ENCODE results near the gene SRC.

Gene SRC

DNA sequence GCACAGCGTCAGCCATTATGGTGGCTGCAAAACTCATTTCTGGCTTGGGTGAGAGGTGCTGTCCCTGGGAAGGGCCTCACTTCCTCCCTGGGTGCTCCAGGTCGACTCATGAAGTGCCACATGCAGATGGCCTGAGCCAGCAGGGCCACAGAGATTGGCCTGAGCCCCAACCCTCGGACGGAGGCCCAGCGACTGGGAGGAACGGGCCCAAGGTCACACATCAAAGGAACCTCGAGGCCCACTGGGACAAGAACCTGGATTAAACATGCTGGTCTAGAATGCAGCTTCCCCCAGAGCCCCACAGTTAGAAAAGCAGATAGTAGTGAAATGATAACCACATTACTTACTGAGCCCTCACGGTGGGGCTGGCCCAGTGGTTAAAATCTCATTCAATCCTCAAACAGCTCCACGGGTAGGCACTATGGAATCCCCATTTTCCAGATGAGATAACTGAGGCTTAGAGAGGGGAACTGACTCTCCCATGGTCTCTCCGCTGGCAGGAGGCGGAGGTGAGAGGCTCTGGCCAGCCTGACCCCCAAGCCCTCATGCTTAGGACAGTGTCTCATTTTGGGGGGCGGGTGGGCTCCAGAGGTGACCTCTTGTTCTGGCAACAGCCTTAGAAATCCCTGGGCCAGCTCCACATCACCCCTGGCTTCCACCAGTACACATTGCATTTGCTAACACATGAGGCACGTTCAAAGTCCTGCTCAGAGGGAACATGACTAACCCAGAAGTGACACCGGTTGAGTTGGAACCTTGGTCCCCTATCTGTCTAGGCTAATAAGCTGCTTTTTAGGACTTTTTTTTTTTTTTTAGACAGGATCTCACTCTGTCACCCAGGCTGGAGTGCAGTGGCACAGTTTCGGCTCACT is 53.0 kb downstream of the SRC start:
- no peak for DNase-seq

DNA sequence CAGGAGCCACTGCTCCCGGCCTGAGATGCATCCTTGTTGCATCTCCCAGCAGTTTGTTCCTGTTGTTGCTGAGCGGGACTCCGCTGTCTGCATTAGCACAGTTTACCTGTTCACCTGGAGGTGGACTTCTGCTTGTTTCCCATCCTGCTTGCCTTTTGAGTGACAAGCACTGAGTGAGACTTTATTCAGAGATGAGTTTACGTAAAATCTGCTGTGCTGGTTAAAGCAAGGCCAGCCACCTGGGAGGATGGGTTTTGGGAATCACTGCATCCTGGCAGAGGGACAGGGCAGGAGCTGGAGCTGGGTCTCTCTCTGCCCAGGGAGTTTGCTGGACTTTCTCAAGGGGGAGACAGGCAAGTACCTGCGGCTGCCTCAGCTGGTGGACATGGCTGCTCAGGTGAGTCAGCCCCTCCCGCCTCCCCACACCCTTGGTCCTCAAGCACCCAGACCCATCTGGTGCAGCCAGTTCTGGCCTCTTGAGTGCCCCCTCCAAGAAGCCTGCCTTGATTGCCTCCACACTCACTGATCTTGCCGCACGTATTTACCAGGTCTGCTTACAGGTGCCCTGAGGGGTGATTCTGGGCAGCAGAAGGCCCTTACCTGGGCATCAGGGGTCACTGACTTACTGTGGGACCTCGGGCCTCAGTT is 55.5 kb downstream of the SRC start:
- DNase-seq, result no peak

DNA sequence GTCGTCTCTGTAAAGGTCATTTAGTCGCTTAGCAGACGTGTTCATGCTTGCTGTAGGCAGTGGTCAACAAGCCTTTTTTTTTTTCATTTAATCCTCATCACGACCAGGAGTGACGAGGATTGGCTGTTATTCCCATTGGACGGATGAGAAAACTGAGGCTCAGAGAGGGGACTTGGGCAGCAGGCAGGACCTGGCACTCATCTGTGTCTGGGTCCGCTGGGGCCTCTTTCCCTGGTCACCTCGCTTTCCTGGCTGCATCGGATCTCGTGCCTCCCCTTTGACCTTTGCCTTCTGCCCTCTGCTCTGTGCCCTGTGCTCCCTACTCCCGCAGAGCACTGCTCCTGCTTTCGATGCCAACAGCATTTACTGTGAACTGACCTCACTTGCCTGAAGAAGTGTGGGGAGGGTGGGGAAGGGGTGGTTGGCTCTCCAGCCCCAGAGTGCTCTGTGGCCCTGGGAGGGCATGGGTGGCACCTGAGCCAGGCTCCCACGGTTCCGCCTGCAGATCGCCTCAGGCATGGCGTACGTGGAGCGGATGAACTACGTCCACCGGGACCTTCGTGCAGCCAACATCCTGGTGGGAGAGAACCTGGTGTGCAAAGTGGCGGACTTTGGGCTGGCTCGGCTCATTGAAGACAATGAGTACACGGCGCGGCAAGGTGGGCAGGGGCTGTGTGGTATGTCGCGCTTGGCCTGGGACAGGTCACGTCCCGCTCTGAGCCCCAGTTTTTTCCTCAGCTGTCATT is 56.2 kb downstream of the SRC start:
- DNase-seq, result no peak

DNA sequence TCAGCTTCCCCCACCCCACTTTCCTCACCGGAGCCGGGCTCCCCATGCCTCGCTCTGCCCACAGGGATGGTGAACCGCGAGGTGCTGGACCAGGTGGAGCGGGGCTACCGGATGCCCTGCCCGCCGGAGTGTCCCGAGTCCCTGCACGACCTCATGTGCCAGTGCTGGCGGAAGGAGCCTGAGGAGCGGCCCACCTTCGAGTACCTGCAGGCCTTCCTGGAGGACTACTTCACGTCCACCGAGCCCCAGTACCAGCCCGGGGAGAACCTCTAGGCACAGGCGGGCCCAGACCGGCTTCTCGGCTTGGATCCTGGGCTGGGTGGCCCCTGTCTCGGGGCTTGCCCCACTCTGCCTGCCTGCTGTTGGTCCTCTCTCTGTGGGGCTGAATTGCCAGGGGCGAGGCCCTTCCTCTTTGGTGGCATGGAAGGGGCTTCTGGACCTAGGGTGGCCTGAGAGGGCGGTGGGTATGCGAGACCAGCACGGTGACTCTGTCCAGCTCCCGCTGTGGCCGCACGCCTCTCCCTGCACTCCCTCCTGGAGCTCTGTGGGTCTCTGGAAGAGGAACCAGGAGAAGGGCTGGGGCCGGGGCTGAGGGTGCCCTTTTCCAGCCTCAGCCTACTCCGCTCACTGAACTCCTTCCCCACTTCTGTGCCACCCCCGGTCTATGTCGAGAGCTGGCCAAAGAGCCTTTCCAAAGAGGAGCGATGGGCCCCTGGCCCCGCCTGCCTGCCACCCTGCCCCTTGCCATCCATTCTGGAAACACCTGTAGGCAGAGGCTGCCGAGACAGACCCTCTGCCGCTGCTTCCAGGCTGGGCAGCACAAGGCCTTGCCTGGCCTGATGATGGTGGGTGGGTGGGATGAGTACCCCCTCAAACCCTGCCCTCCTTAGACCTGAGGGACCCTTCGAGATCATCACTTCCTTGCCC is 57.4 kb downstream of the SRC start:
- no peak for DNase-seq

DNA sequence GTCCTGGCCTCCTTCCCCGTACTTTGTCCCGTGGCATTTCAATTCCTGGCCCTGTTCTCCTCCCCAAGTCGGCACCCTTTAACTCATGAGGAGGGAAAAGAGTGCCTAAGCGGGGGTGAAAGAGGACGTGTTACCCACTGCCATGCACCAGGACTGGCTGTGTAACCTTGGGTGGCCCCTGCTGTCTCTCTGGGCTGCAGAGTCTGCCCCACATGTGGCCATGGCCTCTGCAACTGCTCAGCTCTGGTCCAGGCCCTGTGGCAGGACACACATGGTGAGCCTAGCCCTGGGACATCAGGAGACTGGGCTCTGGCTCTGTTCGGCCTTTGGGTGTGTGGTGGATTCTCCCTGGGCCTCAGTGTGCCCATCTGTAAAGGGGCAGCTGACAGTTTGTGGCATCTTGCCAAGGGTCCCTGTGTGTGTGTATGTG is 58.5 kb downstream of the SRC start:
- no peak for DNase-seq

DNA sequence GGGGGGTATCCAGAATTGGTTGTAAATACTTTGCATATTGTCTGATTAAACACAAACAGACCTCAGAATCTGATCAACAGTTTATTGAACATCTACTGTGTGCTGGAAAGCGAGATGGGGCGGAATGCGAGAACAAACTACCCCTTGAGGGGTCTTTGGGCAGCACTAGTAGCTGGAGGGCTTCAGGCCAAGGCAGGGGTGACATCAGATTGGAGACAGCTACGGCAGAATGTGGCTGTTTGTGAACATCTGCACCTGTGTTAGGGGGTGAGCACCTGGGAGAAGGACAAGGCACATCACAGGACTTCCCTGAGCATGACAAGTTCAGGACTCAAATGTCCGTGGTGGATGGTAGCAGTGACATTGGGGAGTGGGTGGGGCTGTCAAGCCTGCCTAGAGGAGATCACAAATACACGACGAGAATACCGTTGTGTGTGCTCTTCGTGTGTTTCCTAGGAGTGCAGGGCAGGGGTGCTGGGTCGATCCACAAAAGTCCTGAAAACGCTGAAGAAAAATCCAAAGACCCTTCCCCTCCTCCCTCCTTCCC is 59.5 kb downstream of the SRC start:
- no peak for DNase-seq

DNA sequence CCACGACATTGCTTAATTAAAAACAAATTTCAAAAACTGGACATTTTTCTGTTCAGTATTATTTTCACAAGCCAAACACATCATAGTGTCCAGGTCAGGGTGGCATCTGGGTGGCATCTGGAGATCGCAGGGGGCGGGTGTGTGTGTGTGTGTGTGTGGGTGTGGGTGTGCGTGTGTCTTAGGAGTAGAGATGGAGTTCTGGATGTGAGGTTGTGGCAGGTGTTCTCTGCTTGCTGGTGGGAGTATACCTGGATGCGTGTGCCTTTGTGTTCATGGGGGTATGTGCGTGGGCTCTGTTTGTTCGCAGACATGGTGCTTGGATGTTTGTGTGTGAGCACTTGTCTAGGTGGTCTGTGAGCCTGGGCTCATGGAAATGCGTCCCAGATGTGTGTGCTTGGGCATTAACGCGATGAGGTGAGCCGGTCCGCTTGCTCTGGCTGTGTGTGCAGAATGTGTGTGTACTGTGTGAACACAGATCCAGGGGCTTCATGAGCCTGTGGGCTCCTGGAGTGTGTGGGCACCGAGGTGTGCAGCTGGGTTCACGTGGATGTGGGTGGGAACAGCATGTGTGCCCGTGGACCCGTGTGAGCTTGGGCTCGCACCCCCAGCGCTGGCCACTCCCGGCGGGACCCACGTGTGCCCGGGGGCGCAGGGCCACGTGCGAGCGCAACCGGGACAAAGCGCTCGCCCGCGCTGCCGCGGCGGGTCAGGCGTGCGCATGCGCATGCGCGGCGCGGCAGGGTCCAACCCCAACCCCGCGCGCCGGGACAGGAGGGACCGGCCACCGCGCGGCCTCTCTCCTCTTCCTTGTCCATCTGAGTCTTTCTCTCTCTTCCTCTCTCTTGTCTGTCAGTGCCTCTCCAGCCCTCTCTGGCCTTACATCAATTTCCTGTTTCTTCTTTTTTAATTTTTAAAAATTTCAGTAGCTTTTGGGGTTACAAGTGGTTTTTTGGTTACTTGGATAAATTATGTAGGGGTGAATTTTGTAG is 60.4 kb downstream of the SRC start:
- peak; percentile 62 for DNase-seq

DNA sequence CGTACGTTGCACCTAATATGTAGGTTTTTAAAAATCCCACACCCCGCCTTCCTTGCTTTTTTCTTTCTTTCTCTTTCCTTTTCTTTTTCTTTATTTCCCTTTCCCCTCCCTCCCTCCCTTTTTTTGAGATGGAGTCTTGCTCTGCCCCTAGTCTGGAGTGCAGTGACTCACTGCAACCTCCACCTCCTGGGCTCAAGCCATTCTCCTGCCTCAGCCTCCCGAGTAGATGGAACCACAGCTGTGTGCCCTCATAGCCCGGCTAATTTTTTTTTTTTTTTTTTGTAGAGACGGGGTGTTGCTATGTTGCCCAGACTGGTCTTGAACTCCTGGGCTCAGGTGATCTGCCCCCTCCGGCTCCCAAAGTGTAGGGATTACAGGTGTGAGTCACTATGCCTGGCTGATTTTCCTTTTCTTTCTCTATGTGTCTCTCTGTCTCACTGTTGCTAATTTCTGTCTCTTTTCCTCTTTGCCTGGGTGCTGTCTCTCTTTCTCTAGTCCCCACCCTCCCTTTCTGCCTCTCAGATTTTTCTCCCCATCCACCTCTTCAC is 61.2 kb downstream of the SRC start:
- no peak for DNase-seq

DNA sequence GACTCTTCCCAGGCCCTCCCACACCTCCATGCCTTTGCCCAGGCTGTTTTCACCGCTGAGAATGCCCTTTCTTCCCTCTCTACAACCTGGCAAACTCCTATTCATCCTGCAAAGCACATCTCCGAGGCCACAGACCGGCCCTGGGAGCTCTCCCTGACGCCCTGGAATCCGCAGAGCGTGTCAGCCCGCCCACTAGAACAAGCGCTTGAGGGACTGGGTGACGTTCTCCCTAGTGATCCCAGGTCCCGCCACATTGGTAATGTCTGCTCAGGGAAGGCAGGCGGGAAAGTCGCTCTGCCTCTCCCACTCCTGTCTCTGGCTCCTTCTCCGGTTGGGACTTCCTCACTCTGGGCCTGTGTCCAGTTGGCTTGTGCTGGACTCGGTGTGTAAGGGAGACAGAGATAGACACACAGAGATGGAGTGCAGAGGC is 61.6 kb downstream of the SRC start:
- DNase-seq, result no peak

DNA sequence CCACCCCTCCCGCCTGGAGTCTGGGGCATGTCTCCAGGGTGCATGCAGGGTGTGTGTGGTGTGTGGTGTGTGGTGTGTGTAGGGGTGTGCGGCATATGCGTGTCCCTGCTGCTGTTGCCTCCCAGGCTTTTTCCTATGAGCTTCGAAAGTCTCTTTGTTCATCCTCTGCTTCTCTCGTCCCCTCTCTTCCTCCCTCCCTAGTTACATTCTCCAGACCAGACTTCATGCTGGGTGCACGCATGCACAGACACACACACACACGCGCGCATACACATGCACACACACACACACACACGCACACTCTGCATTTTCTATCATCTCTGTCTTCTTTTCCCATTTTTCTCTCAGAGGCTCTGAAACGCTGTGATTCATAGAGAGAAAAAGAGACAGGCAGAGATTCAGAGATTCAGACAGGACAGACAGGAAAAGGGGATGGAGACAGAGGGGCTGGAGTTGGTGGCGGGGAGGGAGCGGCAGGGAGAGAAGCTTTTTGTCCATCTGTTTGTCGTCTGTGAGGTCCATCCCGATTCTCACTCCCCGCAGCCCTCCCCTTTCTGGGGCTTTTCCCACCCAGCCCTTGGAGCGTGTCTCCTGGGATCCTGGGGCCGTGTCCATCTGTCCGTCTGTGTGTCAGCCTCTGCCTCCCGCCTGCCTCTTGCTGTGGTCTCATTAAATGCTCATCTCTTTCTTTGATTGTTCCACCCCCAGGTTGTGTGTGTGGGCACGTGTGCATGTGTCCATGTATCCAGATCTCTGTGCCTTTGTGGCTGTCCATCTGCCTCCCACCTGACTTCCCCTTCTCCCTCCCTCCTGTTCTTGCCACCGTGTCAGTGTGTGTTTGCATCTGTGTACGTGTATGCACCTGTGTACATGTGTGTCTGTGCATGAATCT is 62.6 kb downstream of the SRC start:
- DNase-seq, result no peak

DNA sequence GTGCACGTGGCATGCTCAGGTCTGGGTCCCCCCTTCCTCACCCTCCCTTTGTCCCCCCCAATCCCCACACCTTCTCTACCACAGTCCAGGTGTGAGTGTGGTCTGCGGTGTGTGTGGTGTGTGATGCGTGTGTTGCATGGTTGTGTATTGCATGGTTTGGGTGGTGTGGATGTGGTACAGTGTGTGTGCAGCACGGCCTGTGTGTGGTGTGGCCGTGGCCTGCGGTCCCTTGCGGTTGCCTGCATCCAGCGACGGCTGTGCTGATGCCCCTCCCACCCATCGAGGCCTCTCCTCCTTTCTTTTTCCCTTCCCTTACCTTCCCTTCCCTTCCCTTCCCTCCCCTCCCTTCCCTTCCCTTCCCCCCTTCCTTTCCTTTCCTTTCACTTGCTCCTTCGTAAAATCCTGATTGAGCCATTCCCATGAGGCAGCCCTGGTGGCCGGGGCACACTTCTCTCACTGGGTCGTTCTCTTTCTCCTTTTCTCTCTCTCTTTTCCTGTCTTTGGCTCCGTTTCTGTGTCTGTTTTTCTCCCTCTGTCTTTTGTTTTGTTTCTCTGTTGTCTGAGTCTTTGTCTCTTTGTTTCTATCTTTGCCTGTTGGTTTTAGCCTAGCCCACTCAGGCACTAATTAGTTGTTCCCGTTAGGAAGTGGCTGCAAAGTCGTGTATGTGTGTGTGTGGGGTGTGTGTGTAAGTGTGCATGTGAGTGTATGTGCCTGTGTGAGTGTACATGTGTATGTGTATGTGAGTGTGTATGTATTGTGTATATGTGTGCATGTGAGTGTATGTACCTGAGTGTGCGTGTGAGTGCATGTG is 65.7 kb downstream of the SRC start:
- peak; percentile 40 for DNase-seq

DNA sequence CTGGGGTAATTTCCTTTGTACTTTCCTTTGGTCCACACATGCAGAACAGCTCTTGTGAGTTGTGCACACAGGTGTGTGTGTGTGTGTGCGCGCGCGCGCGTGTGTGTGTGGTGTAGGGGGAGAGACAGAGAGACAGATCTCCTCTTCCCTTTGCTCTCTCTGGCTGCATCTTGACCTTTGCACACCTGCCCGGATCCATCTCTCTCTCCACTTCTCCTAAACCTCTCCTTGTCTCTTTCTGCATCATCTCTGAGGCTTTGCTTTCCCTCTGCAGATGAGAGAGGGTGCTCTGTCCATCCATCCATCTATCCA is 67.0 kb downstream of the SRC start:
- DNase-seq, result no peak

DNA sequence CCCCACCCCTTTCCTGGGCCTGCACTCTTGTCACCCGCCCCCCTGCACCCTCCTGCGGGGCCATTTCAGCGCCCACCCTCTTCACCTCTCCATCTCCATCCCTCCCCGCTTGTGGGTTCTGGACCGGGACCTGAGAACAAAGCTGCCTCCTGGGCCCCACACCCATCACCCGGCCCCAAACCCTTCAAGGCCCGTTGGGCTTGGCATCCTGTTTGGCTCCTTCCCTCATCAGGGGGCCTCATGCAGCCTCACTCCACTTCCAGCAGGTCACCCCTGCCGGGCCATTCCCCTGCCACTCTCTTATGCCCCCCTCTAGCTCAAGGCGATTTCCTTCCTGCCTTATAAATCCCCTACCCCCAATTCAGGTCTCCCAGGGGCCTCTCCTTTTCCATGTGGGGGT is 67.4 kb downstream of the SRC start:
- DNase-seq, result no peak

DNA sequence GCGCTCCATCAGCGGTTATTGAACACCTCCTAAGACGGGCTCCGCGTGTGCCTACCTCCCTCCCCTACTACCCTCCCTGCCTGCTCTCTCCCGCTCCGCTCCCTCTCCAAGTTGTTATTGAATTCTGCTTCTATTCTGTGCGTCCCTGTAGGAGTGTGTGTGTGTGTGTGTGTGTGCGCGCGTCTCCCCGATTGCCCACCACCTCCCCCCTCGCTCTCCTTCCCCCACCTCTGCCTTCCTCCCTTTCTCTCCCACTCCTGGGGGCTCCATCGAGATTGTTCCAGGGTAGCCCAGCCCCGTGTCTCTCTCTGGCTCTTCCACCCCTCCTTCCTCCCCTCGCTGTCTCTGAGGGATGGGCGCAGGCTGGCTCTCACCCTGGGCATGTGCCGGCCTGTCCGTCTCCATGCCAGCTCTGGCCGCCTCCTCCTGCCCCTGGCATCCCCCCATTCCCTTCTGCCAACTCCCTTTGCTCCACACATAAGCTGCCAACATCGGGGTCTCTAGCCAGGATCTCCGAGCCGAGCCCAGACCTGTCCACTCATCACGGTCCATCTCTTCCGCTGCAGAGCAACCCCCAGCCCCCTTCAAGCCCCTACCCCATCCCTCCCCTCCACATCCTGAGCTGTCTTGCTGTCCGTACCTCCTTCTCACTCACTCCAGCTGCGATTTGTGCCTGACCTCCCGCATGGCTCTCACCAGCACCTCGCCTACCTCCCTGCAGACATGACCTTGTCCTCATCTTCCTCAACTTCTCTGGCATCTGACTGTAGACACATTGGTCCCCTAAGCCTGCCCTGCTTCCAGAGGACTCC is 68.5 kb downstream of the SRC start:
- peak; percentile 12 for DNase-seq

DNA sequence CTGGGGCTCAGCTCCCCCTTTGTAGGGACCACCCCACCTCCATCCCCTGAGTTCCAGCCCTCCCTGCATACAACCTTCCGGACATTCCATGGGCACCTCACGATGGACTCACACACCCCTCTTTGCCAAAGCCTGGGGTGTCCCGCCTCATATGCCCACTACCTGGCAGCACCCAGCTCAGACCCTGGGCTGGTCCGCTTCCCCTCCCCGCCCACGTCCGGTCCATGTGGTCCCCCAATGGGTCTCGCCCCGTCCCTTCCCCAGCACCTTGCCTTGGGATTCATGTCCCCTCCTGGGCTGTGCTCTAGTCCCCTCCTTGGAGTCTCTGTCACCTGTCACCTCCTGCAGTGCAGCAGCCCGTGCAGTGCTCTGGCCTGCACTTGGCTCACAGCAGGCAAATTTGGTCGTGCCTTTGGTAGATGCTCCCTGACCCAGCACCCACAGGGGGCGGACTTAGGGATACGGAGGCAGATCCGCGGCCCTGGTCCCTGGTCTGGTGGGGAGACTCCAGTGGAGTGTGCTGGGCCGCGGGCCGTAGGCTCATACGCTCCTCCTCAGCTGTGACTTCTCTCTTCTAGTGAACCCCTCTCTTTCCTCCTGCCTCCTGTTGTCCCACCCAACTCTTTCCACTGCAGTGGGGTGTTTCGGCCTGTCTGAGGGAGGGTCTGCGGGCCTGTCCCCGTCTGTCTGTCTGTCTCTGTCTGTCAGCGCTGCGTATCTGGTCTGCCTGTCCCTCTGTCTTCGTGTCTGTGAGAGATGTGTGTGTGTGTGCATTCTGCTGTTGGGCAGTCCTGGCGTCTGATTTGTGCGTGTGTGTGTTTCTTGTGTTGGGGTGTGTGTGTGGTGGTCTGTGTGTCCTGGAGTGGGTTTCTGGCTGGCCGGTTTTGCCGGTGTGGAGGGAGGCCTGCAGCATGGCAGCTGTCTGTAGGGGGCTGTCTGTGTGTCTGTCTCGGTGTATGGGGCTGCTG is 69.5 kb downstream of the SRC start:
- no peak for DNase-seq

DNA sequence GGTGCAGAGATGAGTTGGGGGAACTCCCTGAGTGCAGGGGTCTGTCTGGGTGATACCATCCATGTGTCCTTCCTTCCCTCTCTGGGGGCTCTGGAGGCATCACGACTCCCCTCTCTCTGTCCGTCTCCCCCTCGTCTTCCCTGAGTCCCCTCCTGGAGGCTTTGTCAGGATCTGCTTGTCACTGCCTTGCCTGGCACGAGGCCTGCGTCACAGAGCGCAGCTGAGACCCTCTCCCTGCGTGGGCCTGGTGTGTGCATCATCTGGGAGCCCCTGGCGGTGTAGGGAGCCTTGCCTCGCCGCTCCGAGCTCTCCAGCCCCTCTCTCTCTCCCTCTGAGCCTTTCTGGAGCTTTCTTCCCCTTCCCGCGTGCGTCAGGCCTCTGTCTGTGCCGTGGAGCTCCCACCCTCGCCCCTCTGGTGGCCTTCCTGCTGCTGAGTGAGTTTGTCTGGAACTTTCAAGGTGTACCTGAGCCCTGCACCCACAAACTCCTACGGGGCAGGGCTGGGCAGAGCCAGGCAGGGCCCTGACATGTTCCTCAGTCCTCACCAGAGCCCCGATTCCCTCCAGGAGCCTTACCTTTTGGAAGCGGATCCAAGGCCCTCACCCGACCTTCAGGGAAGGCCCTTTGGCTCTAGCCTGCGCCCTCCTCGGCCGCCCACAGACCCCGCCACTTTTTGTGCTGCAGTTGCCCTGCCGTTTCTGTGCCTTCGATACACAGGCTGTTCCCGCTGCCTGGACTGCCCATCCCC is 70.3 kb downstream of the SRC start:
- DNase-seq, result no peak
